AG09319 (cell line): Measurements from ENCODE around the gene SIPA1L3.
A peak's percentile ranks its signal among the peaks of the same experiment; 100 is the strongest.

Experiments used
- DNase-seq: peaks from one replicate; pipeline ENCODE4 v3.0.0-alpha.2; 2010; ENCODE audit warnings: low read depth; ENCODE audit errors: extremely low read depth
- TF ChIP-seq, protein P1 (sequence below): IDR thresholded peaks from 2 replicates; pipeline ENCODE4 v1.5.1; 2011; ENCODE audit warnings: low read depth, mild to moderate bottlenecking, inconsistent platforms, low read length, moderate library complexity

SIPA1L3 gene

DNA sequence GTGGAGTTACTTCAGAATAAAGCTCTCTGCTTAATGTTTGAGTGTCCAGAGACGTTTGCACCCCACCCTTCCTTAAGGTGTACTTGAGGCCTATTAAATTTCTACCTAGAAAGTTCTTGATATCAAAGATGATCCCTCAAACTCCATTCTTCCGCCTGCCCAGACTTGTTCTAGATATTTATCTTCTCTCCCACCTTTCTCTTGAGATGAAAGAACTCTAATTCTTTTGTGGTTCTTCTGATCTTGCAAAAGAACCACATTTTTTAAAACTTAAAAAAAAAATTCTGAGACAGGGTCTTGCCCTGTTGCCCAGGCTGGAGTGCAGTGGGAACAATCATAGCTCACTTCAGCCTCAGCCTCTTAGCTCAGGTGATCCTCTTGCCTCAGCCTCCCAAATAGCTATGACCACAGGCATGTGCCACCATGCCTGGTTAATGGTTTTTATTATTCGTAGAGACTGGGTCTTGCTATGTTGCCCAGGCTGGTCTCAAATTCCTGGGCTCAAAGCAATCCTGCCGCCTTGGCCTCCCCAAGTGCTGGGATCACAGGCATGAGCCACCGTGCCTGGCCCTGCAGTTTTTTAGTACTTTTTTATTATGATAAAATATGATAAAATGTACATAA is 94.3 kb downstream of the SIPA1L3 start:
- TF ChIP-seq, protein P1, sequence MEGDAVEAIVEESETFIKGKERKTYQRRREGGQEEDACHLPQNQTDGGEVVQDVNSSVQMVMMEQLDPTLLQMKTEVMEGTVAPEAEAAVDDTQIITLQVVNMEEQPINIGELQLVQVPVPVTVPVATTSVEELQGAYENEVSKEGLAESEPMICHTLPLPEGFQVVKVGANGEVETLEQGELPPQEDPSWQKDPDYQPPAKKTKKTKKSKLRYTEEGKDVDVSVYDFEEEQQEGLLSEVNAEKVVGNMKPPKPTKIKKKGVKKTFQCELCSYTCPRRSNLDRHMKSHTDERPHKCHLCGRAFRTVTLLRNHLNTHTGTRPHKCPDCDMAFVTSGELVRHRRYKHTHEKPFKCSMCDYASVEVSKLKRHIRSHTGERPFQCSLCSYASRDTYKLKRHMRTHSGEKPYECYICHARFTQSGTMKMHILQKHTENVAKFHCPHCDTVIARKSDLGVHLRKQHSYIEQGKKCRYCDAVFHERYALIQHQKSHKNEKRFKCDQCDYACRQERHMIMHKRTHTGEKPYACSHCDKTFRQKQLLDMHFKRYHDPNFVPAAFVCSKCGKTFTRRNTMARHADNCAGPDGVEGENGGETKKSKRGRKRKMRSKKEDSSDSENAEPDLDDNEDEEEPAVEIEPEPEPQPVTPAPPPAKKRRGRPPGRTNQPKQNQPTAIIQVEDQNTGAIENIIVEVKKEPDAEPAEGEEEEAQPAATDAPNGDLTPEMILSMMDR, result no peak
- no peak for DNase-seq

DNA sequence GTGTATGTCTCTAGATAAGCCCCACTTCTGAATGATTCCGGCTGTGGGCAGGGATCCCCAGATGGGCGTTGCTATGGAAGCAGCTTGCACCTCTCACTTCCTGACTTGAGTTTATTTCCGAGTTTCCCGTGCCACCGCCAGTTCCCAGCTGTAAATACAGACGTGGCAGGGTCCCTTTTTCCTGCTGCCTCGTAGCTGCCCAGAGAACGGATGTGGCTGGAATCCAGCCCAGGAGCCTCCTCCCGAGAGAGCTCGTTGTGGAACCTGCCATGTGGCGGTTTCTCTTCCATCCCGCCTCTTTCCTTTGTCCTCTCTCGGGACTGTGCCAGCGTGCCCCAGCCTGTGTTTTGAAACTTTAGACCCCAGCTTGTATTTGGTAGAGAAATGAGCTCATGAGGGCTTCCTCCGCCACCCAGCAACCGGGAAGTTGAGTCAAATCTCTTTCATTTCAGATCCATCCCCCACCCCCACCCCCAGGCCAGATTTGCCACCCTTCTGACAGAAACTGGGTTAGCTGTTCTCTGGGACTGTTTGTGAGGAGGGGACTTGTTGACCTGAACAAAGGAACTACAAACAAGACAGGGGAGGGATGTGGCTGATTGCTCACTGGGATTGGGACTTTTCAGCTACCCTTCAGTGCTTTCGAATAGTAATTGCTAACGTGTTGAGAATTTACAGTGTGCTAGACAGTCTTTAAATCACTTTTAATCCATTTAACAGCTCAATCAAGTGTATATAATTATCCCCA is 96.6 kb downstream of the SIPA1L3 start:
- DNase-seq, result peak; percentile 52
- TF ChIP-seq, protein P1, result no peak

DNA sequence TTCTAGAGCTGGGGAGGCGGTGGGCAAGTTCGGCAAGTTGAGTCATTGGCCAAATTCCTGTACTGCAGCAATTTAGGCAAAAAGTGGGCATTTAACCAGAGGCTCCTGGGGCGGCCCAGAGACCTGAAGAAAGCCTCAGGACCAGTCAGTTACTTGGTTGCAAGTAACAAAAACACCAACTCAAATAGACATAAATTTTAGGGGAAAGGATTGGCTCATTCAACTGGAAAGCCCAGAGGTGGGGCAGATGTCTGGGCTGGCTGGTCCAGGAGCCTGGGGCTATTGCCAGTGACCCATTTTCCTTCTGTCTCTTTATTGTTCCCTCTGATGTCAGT is 97.1 kb downstream of the SIPA1L3 start:
- TF ChIP-seq, protein P1, result no peak
- DNase-seq, result no peak

DNA sequence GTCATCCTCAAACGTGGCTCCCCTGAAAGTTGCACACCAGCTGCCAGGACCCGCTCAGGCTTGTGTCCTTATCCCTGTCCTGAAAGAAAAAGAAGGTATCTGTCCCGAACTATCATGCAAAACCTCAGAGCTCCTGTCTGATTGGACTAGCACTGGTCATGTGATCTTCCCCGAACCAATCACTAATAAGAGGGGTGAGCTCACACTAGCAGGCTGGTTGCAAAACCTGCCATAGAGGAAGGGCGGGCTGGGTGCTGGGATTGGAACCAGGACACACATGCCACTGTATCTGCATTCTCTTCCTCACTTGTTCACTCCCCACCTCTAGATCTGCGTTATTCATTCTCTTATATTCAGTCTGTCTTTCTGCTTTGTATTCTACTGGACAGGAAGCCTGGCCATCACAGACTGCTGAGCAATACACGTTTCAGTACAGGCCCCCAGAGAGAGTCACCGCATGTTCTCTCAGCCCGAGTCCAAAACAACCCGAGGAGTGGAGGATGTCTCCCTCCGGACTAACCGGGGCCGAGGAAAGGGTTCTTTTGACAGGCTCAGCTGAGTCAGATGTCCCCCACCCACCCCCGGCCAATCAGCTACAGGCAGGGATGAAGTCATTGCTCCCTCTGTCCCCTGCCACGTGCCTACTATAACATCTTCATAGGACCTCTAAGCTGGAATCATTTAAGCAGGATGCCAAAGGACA is 97.7 kb downstream of the SIPA1L3 start:
- TF ChIP-seq, protein P1, result no peak
- DNase-seq, result peak; percentile 90

DNA sequence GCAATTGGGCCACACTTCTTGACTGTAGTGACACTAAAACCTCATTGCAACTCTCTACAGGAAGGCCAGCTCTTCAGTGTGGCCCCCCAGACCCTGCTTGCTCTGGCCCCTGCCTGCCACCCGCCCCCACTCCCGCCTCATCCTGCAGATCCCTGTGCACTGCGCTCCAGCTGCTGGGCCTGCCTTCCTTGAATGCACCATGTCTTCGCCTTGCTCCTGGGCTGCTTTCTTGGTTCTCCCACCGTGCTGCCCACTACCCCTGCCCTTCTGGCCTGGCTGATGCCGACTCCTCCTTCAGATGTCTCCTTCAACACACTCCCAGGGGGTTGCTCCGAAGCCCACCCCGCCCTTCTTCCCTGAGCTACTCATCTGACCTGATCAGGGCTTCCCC is 98.2 kb downstream of the SIPA1L3 start:
- TF ChIP-seq, protein P1, result no peak
- no peak for DNase-seq

DNA sequence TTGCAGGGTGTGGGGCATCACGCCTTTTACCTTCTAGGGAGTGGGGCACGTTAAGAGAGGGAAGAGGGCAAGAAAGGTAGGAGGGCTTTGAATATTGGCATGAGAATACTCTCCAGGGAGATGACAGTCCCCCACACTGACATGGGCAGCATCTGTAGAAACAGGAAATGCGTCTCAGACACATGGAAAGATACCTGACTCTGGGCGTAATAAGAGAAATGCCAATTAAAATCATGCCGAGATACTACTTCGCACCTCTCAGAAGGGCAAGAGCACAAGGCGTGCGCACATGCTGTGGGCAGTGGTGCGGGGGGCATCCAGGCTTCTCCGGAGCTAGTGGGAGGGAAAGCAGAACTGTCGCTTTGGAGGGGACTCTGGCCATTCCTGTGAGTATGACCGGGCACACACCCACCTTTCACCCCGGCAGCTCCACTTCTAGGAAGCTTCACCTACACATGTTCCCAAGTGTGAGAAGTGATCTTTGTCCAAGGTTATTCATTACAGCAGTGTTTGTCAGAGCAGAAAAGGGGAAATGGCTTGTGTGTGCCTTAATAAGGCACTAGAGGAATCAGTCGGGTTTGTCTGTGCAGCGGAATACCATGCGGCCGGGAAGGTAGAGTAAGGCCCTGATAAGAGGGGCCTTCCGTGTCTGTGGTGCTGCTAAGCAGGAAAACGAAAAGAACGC is 99.5 kb downstream of the SIPA1L3 start:
- DNase-seq, result no peak

More for the DNA sequence above, 99.5 kb downstream of the SIPA1L3 start:
- TF ChIP-seq, protein P1, result no peak
